Esophagus squamous epithelium (tissue), 5 donors: ENCODE measurements around the gene PLCB2. TPM values are rescaled to one million over a fixed set of nuclear protein-coding genes. Genes with fewer than 3 reads are reported as not detected.
A peak's percentile ranks its signal among the peaks of the same experiment; 100 is the strongest.

Experiments
- DNase-seq: peaks from one replicate; lab custom pipeline; 2025; lab: John Stamatoyannopoulos, UW
- H3K27ac ChIP-seq, 4 donors: fragments of 200-600 bp; sonication (generic); one replicate each; pipeline ENCODE4 v1.5.1; 2016 to 2019; ENCODE audit warnings: mild to moderate bottlenecking in 1 of 4
- H3K27me3 ChIP-seq, 4 donors: fragments of 200-600 bp; sonication (generic); 1 replicate in 3 of 4; 2 replicates in 1 of 4; pipeline versions ENCODE4 v1.5.1 to v1.6.0; 2017 to 2021; ENCODE audit warnings: antibody characterized with exemption in 1 of 4
- H3K36me3 ChIP-seq, 3 donors: fragments of 200-600 bp; sonication (generic); one replicate each; pipeline ENCODE4 v1.5.1; 2016 to 2019
- H3K4me1 ChIP-seq, 3 donors: fragments of 200-600 bp; sonication (generic); one replicate each; pipeline ENCODE4 v1.5.1; 2017 to 2019
- H3K4me3 ChIP-seq, 4 donors: fragments of 200-600 bp; sonication (generic); 1 replicate in 3 of 4; 2 replicates in 1 of 4; pipeline ENCODE4 v1.5.1; 2016 to 2019; ENCODE audit warnings: mild to moderate bottlenecking in 2 of 4, moderate library complexity in 1 of 4
- H3K9me3 ChIP-seq, 3 donors: fragments of 200-600 bp; sonication (generic); one replicate each; pipeline ENCODE4 v1.5.1; 2016 to 2019
- POLR2A ChIP-seq, 4 donors: fragments of 450-650 bp; IDR thresholded peaks; one replicate each; pipeline ENCODE4 v1.6.1; 2017; ENCODE audit warnings: antibody characterized with exemption in 4 of 4, mild to moderate bottlenecking in 4 of 4, moderate library complexity in 3 of 4
- WGBS, 2 donors: methylation state at CpG; one replicate each; pipeline ENCODE4 v1.1.5; 2018; 5-methylcytosine and 5-hydroxymethylcytosine counted together
- intact Hi-C: fragments of 100-400 bp; cut with DNase I; formaldehyde crosslinking; loops from one replicate; pipeline ENCODE4 v1.15.0; 2022
- total RNA-seq, 4 donors: library from RNA; depleted of rRNA; stranded (reverse); fragments of >200 nt; gene quantifications; one replicate each; pipeline ENCODE4 v1.1.0, GENCODE V29; 2016
- TF ChIP-seq, protein P1 (sequence below), 6 experiments: fragments of 450-650 bp in 4 of 6; fragments of 200-600 bp in 2 of 6; sonication (generic) in 2 of 6; IDR thresholded peaks; one replicate each; pipeline ENCODE4 v1.5.1; 2016 to 2019; ENCODE audit warnings: antibody characterized with exemption in 6 of 6, mild to moderate bottlenecking in 4 of 6, moderate library complexity in 4 of 6
- donor health status: DM: yes; HTN: yes; CAD: no.

The PLCB2 gene
- total RNA-seq, 4 donors from 2014 or later = 6.1 to 15.9 (median 10.4) TPM

DNA sequence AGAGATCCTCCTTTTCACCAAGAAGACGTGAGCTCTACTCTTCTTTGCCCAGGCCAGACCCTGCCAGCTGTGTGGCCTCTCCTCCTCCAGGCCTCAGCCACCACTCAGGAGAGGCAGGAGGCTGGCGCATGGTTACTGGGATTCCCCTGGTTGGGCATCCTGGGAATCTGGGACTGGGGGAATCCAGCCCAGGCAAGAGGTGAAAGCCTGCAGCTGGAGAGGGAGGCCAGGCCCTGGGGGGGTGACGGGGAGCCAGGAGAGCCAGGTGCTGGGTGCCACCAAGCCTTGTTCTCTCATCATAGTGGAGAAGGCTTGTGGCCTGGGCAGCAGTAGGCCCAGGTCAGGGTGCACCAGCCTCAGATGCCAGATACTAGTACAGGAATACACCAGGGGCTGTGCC, 26.8 kb upstream of the PLCB2 start:
- no peak for TF ChIP-seq POLR2A (IDR thresholded peaks at IDR 0.05)
- TF ChIP-seq, protein P1, sequence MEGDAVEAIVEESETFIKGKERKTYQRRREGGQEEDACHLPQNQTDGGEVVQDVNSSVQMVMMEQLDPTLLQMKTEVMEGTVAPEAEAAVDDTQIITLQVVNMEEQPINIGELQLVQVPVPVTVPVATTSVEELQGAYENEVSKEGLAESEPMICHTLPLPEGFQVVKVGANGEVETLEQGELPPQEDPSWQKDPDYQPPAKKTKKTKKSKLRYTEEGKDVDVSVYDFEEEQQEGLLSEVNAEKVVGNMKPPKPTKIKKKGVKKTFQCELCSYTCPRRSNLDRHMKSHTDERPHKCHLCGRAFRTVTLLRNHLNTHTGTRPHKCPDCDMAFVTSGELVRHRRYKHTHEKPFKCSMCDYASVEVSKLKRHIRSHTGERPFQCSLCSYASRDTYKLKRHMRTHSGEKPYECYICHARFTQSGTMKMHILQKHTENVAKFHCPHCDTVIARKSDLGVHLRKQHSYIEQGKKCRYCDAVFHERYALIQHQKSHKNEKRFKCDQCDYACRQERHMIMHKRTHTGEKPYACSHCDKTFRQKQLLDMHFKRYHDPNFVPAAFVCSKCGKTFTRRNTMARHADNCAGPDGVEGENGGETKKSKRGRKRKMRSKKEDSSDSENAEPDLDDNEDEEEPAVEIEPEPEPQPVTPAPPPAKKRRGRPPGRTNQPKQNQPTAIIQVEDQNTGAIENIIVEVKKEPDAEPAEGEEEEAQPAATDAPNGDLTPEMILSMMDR (IDR thresholded peaks at IDR 0.05) = no peak
- DNase-seq = no peak
- H3K4me1 ChIP-seq = peaks cover 53 to 88% (median 57%) of the 10 kb centered on the region in 3 donors
- WGBS, 2 donors = 33 to 60% methylated on average over 1 of the region's 3 CpGs
- peaks cover 0 to 19% (median 0%) of the 10 kb centered on the region in 3 donors for H3K36me3 ChIP-seq
- H3K27ac ChIP-seq = peak overlapping the region; percentile 70 to 95 (median 94)
- H3K4me3 ChIP-seq = no peak overlapping the region
- H3K27me3 ChIP-seq = no peaks in the 10 kb centered on the region
- intact Hi-C loops = no loop called here
- no peaks in the 10 kb centered on the region for H3K9me3 ChIP-seq

DNA sequence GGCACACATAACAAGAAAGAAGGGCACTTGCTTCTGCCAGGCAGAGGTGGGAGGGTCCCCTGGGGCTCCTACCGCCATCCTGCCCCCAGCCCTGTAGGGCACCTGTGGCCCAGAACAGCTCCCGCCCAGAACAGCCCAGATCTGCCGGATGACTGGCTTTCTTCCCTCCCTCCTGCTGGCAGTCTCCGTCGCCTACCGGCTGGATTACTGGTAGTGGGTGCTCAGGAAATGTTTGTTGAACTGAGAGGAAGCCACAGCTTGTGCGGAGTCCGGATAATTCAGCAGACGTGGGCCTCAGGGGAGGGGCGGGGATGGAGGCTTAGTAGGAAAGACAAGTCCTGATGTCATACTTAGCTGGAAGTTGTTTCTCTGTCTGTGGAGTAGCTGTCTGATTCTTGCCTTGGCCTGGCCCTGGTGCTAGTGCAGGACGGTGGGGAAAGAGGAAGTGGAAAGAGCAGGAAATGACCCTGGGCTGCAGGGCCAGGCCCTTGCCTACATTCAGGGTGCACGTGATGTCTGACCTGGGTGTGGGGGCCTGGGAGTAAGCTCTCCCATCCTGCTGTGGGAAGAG, 26.3 kb upstream of the PLCB2 start:
- TF ChIP-seq, protein P1 (IDR thresholded peaks at IDR 0.05) = peak in 1 of 6 experiments; percentile 9
- peak in 1 of 4 donors; percentile 38 for TF ChIP-seq POLR2A (IDR thresholded peaks at IDR 0.05)
- Histone ChIP-seq H3K36me3 (peaks cover 0 to 19% (median 0%) of the 10 kb centered on the region in 3 donors), H3K4me3 (peak overlapping the region in 1 of 4 donors; percentile 7), H3K27ac (peak overlapping the region; percentile 70 to 95 (median 94)), H3K4me1 (peaks cover 47 to 85% (median 52%) of the 10 kb centered on the region in 3 donors), H3K27me3 (no peaks in the 10 kb centered on the region), H3K9me3 (no peaks in the 10 kb centered on the region)
- intact Hi-C loops = no loop called here
- WGBS, 2 donors = 14 to 15% methylated on average over 2 to 6 of the region's 12 CpGs
- DNase-seq = no peak

DNA sequence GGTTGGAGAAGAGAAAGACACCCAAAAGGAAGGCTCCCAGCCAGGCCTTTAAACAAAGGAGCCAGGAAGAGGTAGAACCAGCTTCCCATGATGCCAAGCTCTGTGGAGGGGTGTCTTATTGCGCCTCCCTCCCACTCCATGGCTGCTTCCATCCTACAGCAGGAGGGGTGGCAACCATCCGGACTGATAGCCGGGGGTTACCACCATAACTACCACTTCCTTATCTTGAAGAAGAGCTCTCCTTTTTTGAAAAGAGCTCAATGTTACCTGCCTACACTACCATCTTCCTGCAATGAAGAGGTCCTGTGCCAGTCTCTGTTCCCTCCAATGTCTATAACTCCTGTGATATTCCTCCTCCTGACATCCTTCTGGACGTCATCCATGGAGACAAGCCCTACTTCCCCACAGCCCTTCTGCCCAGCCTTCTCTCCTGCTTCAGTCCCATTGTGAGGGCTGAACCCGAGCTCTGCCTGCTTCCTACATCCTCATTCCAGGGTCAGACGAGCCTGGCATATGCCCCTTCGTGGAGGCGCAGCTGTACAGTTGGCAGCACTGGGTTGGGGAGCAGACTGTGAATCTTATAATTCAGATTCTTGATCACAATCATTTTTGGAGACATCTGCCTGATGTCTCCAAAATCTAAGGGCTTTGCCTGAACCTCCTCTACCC, 24.5 kb upstream of the PLCB2 start:
- DNase-seq = no peak
- WGBS, 2 donors = 74 to 78% methylated on average over 8 of the region's 8 CpGs
- TF ChIP-seq, protein P1 (IDR thresholded peaks at IDR 0.05) = no peak
- no peak for TF ChIP-seq POLR2A (IDR thresholded peaks at IDR 0.05)
- H3K27ac ChIP-seq = peak overlapping the region in 2 of 4 donors; percentile 31 to 92
- no peaks in the 10 kb centered on the region for H3K9me3 ChIP-seq
- H3K4me1 ChIP-seq = peaks cover 33 to 85% (median 35%) of the 10 kb centered on the region in 3 donors
- peaks cover 0 to 15% (median 0%) of the 10 kb centered on the region in 3 donors for H3K36me3 ChIP-seq
- H3K4me3 ChIP-seq = no peak overlapping the region
- intact Hi-C loops = no loop called here
- H3K27me3 ChIP-seq = no peaks in the 10 kb centered on the region

DNA sequence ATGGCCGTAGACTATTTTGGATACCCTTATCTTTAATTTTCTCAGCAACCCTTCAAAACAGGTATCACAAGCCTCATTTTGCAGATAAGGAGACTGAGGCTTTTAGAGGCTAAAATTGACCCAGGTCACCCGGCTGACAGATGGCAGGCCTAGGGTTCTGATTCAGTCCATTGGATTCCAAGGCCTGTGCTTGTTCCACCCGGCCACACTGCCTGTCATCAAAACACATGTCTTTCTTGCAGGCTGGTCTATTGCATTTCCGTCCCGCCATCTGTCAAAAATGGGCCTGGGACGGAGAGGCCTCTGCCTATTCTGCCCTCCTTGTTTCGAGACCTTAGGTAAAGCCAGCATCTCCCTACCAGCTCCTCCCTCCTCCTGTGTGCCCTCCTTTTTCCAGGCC, 23.9 kb upstream of the PLCB2 start:
- H3K27me3 ChIP-seq = no peaks in the 10 kb centered on the region
- DNase-seq = no peak
- H3K4me1 ChIP-seq = peaks cover 30 to 85% (median 31%) of the 10 kb centered on the region in 3 donors
- no peak overlapping the region for H3K27ac ChIP-seq
- no peak overlapping the region for H3K4me3 ChIP-seq
- 89 to 94% methylated on average over 7 of the region's 7 CpGs for WGBS, 2 donors
- H3K36me3 ChIP-seq = peaks cover 0 to 12% (median 0%) of the 10 kb centered on the region in 3 donors
- intact Hi-C loops = no loop called here
- no peaks in the 10 kb centered on the region for H3K9me3 ChIP-seq
- TF ChIP-seq, protein P1 (IDR thresholded peaks at IDR 0.05) = no peak
- TF ChIP-seq POLR2A (IDR thresholded peaks at IDR 0.05) = no peak

DNA sequence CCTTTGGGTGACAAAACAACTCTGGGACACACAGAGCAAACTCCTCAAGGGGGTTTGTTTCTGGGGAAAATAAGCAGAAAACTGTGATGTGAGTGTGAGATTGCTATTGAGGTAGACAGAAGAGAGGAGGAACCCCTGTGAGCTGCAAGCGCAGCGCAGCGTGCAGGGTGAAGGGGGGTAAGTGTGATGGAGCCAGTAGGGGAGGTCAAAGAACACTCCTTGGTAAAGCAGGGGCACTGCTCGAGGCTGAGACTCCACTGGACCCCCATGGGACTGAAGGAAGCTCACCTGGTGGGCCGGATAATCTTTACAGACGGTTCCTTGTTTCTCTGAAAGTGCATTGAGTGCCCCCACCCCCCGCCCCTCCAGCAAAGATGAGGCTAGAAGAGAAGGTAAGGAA, 23.3 kb upstream of the PLCB2 start:
- DNase-seq = no peak
- intact Hi-C loops = no loop called here
- Histone ChIP-seq H3K27me3 (no peaks in the 10 kb centered on the region), H3K9me3 (no peaks in the 10 kb centered on the region), H3K4me3 (no peak overlapping the region), H3K36me3 (peaks cover 0 to 11% (median 0%) of the 10 kb centered on the region in 3 donors), H3K4me1 (peaks cover 24 to 85% (median 30%) of the 10 kb centered on the region in 3 donors), H3K27ac (peak overlapping the region in 1 of 4 donors; percentile 59)
- WGBS, 2 donors = 82 to 87% methylated on average over 7 of the region's 7 CpGs
- no peak for TF ChIP-seq POLR2A (IDR thresholded peaks at IDR 0.05)
- TF ChIP-seq, protein P1 (IDR thresholded peaks at IDR 0.05) = no peak
